ENCODE measurements around the gene VPS72.

VPS72 gene

DNA sequence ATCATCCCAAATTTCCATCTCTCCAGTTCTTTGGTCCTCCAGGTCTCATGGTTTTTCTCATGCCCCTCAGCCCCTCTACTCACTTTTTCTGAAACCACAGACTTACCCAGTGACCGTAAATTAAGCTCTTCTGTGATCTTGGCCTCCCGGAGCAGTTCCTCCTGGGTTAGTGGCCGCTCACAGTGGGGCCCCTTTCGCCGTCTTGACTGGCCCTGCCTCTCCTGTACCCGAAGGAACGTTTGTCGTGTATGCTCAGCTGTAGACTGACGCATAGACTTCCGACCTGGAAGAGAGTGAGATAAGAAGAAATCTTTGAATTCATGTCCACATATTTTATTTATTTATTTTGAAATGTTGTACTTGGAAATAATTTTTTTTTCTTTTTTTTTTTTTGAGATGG is 5.8 kb downstream of the VPS72 start:
- DNase-seq, result no peak

DNA sequence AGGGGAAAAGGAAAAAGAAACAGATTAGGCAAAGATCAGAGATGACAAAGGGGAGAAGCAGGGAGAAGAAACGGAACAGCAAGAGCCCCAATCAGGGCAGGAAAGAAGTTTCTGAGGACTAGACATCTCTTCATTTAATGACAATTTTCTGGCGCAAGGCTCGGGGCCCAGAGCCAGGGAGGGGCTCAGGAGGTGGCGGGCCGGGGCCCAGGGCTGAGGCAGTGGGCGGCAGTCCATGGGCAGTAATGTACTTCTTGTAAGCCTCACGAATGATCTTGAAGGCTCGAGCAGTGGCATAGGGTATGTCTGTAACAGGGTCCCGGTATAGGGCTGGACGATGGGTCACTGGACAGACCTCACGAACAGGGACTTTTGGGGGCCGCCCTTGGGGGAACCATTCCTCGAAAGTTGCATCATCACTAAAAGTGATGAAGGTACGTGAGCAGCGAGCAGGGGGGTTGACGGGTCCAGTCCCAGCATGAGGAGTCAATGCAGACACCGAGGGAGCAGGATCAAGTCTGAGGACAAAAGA is 13.4 kb downstream of the VPS72 start:
- DNase-seq, result no peak

DNA sequence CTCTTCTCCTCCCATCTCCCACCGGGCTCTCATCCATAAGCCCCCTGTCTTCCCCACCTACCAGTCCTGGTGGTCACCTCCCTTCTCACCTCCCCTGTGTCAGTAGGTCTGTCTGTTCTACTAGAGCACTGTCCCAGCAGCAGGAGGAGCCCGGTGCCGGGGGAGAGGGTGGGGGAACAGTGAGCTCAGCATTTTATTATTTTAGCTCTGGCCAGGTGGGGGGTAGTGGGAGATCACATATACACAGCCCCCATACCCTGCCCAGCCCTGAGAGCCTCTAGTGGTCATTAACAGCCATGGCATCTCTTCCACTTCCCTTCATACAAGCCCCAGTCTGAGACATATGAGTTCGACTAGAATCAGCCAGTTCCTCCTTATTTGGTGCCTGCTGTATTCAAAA is 14.1 kb downstream of the VPS72 start, which contains the start of gene TMOD4:
TSS of gene TMOD4 (minus strand) at position 119 of the 400 bp plus-strand sequence. CDS start 1,106 bp downstream, outside the sequence.
- peak; percentile 96 for DNase-seq

DNA sequence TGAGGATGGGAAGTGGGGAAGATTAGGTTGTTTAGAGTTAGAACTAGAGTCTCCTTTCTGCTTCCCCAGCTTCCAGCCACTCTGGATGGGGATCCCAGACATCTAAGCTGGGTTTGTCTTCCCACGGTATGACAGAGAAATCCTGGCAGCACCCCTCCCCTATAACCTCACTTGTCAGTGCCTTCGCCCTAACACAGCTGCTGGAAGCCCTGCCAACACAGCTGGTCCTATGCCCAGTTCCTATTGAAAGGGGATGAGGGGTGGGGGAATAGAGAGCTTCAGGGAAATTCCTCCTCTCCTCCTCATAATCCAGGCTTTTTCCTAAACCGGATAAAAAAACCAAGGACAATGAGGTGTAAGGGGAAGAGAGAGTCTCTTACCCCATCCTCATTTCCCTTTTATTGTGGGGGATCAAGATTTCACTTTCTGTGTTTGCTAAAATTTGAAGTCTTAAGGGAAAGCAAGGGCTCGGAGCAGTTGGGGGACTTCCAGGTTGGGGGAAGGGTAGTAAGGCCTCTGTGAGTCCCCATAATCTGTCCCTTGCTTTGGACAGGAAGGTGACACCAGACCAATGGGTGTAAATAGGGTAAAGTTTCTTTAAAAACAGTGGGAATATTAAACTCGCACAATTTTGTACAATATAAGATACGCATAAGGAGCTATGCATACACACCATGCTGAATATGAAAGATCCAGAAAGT is 14.8 kb downstream of the VPS72 start:
- DNase-seq, result no peak

DNA sequence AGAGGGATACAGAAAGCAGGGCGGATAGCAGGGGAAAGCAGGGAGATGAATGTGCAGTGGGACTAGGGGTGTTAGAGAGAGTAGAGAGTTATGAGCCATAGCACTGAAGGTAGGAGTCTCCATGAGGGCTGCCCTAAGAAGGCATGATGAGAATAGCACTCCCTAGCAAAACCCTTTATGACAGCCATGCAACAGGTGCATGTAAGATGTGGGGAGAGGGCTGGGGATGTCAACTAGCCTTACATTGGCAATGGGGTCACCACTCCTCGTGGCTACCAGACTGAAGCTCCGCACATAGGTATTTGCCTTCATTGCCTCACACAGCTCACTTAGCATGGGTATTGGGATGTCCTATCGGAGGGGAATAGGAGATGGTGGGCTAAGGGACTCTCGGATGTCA is 18.8 kb downstream of the VPS72 start:
- DNase-seq, result no peak

DNA sequence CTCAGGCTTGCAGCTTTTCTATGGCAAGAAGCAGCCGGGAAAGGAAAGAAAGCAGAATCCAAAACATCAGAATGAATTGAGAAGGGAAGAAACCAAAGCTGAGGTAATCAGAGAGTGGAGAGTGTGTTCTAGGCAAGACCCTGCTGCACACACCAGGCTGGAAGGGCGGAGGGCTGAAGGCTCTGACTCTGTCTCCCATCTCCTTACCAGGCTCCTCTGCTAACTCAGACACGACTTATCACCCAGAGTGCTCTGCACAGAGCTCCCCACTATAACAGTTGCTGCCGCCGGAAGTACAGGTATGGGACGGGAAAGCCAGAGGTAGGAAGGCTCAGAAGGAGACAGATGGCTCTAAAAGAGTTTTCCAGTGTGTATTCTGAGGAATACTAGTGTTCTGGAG is 22.9 kb downstream of the VPS72 start:
- DNase-seq, result no peak

DNA sequence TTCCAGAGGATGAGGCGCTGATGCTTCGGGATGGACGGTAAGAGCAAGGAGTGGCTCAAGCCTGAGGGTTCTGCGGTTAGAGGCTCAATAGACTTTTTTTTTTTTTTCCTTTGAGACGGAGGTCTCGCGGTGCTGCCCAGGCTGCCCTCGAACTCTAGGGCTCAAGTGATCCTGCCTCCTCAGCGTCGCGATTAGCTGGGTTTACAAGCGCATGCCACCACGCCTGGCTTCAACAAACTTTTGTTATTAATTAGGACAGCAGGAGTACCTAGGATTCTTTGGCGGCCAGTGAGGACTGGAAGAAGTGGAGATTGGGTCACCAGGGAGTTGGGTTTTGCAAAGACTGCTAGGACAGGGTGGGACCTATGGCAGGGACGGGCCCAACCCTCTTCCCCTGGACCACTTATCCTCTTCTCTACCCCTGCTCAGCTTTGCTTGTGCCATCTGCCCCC is 23.5 kb downstream of the VPS72 start:
- no peak for DNase-seq

DNA sequence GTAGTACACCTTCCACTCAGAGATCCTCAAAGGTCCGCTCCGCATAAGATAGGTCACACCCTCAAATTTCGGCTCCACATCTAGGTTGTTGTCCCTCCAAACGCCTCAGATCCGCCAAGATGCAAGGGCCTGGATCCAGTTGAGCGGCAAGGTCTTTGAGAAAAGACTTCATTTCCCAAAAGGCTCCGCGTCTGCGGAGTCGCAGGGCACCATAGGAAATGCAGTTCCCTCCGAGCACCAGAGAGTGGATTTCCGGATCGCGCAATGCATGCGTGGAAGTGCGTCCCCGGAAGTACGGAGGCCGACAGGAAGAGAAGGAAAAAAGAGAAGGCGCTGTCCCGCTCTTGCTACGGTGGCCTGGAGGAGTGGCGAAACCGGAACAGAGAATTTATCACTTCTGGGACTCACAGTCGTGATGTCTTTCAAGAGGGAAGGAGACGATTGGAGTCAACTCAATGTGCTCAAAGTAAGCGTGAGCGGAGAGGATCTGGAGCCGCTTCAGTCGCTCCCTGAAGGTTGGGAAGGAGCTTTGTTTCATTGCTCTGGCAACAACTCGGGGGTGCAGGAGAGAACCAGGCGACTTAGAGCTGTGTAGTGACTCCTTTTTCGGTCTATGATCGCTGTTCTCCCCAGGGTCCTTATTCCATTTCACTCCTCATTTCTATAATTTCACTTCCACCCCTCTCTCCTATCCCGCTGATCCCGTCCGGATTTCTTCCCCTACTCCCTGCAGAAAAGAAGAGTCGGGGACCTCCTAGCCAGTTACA is 24.1 kb downstream of the VPS72 start, which contains the start of the genes LYSMD1 and SCNM1:
TSS of gene LYSMD1 (minus strand) at position 165 of the 767 bp plus-strand sequence. CDS start 644 bp downstream, outside the sequence.
TSS of gene SCNM1 (plus strand) at position 407 of the 767 bp plus-strand sequence. CDS start at position 416, 9 bp downstream.
- peak; percentile 100 for DNase-seq

DNA sequence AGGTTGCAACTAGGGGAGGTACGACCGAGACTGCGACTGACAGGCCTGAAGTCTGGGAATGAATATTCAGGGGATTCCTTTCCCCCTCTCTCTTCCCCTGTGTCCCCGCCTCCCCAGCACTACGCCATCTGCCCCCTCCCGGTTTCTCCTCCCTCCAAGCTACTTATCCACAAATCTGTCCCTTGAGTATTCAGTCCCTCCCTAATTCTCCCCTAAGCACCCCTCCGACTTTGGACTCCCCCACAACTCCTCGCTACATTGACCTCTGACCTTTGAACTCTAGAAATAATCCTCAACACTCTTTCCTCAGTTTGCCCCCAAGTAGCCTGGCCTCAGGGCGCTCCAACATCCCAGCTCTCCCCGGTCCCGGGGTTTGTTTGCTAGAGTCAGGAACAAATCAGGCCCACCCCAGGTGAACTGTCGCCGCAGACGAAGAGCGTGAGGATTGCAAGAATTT is 24.7 kb downstream of the VPS72 start:
- peak; percentile 100 for DNase-seq

DNA sequence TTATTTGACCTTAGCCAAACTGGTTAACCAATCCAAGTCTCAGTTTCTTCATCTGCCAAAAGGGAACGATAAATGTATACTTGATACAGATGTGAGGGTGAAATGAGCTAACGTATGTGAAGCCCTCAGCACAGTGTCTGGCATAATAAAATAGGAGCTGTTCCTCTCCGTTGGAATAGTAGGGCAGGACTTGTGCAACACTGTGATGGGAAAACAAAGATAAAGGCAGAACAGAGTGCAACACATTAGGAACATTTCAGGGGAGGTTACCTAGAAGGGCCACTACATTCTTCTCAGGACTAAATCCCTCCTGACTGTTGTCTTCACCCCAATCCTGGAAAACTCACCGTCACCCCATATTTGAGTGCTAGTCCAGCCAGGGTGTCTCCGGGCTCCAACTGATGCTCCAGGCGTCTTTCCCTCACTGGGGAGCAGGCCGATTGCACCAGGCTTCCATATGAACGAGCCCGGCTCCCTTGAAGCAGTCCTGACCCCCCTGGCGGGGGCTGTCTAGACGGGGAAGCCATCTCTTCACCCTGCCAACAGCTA is 25.2 kb downstream of the VPS72 start:
- DNase-seq, result no peak

DNA sequence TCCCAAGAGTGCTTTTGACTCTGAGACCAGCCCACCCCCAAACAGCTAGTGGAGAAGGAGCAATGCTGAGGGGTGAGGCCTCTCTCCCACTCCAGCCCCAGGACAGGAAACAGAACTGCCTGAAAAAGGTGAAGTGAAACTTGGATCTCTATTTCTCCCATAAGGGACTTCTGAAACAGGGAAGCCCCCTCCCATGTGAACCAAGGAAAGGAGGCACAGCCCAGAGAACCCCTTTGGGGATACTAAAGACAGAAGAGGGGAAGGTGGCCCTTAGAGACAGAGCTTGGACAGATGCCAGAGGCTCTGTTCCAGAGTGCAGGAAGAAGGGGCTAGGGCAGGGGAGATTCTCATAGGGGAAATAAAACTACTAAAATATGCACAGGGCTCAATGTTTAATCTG is 30.6 kb downstream of the VPS72 start:
- DNase-seq, result no peak

DNA sequence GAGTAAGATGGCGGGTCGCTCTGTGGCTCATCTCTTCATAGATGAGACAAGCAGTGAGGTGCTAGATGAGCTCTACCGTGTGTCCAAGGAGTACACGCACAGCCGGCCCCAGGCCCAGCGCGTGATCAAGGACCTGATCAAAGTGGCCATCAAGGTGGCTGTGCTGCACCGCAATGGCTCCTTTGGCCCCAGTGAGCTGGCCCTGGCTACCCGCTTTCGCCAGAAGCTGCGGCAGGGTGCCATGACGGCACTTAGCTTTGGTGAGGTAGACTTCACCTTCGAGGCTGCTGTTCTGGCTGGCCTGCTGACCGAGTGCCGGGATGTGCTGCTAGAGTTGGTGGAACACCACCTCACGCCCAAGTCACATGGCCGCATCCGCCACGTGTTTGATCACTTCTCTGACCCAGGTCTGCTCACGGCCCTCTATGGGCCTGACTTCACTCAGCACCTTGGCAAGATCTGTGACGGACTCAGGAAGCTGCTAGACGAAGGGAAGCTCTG is 31.2 kb downstream of the VPS72 start:
- DNase-seq, result no peak

DNA sequence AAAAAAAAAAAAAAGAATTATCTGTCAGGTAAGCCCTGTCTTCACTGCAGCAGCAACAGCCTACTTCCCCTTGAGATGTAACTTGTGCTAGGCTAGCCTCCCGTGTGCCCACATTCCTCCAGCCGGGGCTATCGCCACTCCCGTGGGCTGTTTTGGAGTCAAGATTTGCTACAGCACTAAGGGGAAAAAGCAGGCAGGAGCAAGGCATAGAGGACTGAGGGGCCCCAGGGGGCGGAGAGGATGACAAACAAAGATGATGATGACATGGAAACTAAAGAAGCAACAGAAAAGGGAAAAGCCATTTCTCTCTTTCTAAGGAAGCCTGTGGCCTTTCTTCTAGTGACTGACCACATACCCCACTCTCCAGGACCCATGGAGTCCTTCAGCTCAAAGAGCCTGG is 31.7 kb downstream of the VPS72 start:
- no peak for DNase-seq

DNA sequence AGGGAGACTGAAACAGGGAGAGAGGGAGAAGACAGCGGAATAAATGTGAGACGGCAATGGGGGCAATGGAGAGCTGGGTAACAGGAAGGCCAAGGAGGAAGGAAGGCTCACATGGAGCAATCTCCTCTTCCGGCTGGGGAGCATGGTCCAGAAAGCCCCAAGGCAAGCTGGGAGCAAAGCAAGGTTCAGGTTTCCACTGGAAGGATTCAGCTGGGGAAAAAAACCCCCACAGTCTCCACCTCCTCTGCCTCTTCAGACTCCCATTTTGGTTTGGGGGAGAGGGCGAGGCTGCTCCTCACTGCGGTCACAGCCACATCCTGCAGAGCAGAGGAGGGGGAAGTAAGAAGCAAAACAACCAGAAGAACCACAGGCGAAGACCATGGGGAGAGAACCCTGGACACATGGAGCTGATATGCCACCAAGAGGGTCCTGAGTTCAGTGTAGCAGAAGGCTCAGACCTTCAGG is 32.9 kb downstream of the VPS72 start:
- DNase-seq, result no peak

DNA sequence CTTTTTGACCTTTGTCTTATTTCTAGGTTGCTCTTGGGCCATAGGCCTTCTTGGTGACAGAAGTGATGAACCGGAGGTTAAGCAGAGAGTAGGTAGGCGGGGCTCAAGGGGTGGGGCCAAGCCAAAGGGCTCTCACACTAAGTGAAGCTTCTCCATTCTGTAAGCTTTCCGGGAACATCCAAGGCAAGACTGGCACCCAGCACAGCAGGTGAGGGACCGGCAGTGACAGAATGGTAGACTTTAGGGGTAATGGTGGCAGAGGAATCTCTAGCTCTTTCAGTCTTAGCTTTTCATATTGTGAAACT is 33.5 kb downstream of the VPS72 start, which contains the start of gene TNFAIP8L2:
TSS of gene TNFAIP8L2 (plus strand) at position 135 of the 305 bp plus-strand sequence. CDS start 2,049 bp downstream, outside the sequence.
- DNase-seq, result no peak

DNA sequence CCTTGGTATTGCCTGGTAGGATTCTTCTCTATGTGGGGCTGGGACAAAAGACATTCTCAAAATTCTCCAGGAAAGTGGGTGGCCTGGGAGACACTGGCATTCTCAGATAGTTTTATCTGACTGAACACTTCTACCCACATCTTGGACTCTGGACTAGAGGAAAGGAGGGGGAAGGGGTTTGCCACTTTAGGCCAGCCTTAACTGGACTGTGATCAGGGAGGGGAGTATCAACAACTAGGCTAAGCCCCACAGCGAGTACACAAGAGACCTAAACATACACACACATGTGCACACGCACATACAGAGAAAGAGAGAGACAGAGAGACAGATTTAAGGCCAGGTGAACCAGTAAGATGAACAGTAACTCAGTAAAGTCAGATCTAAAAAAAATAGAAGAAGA is 42.3 kb downstream of the VPS72 start:
- DNase-seq, result no peak

DNA sequence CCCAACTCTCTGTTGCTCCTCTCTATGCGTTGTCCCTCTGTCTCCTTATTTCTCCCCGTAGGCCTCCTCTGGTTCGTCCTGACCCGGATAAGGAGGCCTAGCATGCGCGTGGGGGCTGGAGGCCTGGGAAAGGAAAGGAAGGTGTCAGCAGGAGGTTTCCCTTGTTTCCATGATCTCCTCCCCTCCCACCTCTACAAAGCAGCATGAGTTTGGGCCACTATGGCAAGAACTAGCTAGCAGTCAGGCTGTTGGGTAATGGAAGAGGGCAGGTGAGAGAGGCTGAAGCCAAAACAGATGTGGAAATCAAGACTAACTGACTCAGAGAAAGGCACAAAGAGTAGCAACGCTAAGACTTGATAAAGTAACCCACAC is 42.9 kb downstream of the VPS72 start:
- no peak for DNase-seq

DNA sequence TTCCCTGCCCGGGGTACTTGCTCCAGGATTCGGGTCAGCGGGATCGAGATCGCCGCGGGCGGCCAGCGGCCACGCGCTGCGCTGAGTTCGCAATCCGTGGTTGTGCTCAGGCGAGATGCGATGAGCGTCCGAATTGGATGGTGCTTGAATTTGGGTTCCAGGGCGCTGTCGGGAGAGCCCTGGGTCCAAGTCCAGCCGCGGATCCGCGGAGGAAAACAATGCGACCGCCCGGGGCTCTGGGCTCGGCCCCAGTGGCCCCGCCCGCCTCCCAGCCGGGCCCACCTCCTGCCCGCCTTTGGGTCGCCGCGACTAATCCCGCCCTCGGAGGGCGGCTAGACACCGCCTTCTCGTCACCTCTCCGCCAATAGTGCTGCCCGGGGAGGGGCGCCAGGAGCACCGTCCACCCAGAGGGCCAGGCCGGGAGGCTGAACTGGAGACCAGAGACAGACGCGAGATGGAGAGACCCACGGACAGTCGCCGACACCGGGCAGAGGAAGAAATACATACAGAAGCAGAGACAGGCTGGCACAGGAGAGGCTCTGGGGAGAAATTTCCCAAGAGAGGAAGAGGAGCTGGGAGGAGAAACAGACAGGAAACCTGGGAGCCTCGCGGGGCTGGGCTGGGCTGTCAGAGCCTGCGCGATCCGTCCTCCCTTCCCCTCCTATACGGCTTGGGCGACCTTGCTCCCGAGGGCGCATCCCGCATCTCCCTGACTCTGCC is 43.4 kb downstream of the VPS72 start, which contains the start of gene SEMA6C:
TSS of gene SEMA6C (minus strand) at position 220 of the 720 bp plus-strand sequence. CDS start 4,010 bp downstream, outside the sequence.
- DNase-seq, result peak; percentile 100

DNA sequence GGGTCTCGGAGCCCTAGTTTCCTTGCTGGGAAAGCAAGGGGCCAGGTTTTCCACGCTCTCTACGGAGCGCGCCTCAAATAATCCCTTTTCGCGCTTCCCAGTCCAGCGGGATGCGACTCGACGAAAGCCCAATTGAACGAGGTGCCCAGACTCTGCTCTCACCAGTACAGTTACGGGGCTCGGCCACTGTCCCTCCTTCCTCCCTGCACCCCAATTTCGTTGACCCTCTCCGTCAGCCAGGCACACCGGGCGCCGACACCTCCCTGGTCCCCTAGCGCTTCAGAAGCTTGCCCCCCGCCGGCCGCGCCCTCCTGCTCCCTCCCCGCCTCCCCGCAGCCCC is 44.0 kb downstream of the VPS72 start:
- no peak for DNase-seq

DNA sequence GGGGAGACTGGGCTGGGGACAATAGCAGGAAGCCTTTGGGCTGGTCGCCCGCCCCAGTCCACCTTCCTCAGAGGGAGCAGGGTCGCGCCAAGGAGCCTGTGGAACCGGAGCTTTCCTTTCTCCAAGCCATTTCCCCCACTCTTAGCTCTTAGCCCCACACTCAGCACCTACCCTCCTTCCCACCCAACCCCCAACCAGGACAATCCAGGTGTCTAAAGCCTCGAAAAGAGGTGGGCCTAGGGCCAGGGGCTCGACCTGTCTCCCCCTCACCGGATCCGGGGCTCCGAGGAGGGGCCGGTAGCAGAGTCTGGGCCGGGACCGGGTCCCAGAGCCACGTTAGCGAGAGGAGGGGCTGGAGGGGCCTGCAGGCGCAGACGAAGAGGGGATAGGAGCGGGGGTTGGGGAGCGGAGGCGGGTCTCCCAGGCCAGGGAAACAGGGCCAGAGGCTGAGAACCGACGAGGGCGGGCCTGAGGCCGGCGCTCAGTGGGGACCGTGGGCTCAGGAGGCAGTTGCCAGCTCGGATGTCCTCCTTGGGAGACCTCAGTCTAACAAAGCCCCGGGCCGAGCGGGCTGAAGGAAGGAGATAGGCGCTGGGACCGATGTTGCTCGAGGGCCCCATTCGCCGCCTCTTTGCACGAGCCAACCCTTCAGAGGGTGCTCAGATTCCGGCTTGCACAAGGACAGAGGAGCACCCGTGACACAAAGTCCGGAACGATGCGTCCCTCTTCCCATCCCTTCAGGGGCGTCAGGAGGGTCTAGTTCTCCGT is 44.5 kb downstream of the VPS72 start:
- DNase-seq, result no peak

DNA sequence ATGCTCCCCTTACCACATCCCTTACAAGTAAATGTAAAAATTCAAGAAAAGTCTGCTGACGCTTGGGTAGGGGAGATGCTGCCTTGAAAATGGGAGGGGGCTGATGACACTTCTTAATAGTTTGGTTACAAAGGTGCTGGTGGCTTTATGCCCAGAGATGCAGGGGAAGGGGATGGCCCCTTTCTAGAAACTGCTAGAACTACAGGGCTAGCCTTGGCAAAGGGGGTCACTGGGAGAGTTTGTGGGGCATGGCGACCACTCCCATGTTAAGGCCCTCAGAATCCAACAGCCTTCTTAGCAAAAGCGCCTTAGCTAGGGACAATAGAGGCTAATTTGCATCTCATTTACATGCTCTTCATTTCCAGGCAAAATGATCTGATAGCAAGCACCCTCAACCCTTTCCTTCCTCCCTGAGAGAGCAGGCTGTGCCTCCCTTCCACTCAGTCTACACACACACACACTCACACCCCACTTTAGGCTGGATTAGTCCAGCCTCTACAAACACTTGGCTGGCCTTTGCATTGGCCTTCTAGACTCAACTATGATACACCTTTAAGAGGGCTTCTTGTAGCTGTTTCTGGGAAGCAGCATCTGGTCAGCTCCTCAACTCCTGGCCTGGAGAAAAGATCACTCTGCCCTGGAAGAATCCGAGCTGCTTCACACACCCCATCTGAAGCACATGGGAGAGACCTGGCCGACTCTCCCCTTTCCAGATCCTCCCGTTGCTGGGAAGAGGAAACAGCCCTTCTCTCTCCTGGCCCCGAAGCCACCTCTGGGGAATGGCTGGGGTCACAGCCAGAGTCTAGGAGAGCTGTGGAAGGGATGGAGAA is 45.3 kb downstream of the VPS72 start:
- DNase-seq, result no peak
